GM12891 (cell line): Measurements from ENCODE around the gene CBX6.
"Not testable (repeated sequence)": the region's sequence is repeated elsewhere in the genome, so short reads cannot be mapped to it uniquely, and the experiment has no call there.

Experiments
- DNase-seq: peaks from one replicate; pipeline ENCODE4 v3.0.0; 2011; ENCODE audit warnings: low spot score; ENCODE audit not compliant: insufficient read length
- FAIRE-seq: peaks from 2 replicates; lab custom pipeline; 2011; peaks lifted over from hg19 to GRCh38; lab: Jason Lieb, UNC
- PAX5 ChIP-seq: IDR thresholded peaks from 2 replicates; pipeline ENCODE4 v1.6.1; 2011; ENCODE audit warnings: low read length, moderate library complexity, mild to moderate bottlenecking; ENCODE audit not compliant: insufficient read depth, severe bottlenecking
- POLR2A ChIP-seq: IDR thresholded peaks from 2 replicates; pipeline ENCODE4 v1.6.1; 2011; ENCODE audit warnings: low read depth, low read length, control low read depth
- POLR2AphosphoS5 ChIP-seq: IDR thresholded peaks from 2 replicates; pipeline ENCODE4 v1.6.1; 2011; ENCODE audit warnings: low read depth, low read length, control low read depth
- POU2F2 ChIP-seq: IDR thresholded peaks from 2 replicates; pipeline ENCODE4 v1.6.1; 2011; ENCODE audit warnings: low read depth, mild to moderate bottlenecking, control low read depth, low read length, moderate library complexity
- SPI1 ChIP-seq: IDR thresholded peaks from 2 replicates; pipeline ENCODE4 v1.6.1; 2011; ENCODE audit warnings: low read depth, low read length, control low read depth
- TAF1 ChIP-seq: IDR thresholded peaks from 2 replicates; pipeline ENCODE4 v1.6.1; 2011; ENCODE audit warnings: low read depth, low read length, control low read depth

CBX6 gene

GRCh38 chr22:38861927-38862326, 10.1 kb downstream of the CBX6 start:
- TF ChIP-seq POLR2AphosphoS5, result no peak
- no peak for TF ChIP-seq POU2F2
- no peak for TF ChIP-seq TAF1
- no peak for TF ChIP-seq SPI1
- DNase-seq, result no peak
- FAIRE-seq, result no peak

DNA sequence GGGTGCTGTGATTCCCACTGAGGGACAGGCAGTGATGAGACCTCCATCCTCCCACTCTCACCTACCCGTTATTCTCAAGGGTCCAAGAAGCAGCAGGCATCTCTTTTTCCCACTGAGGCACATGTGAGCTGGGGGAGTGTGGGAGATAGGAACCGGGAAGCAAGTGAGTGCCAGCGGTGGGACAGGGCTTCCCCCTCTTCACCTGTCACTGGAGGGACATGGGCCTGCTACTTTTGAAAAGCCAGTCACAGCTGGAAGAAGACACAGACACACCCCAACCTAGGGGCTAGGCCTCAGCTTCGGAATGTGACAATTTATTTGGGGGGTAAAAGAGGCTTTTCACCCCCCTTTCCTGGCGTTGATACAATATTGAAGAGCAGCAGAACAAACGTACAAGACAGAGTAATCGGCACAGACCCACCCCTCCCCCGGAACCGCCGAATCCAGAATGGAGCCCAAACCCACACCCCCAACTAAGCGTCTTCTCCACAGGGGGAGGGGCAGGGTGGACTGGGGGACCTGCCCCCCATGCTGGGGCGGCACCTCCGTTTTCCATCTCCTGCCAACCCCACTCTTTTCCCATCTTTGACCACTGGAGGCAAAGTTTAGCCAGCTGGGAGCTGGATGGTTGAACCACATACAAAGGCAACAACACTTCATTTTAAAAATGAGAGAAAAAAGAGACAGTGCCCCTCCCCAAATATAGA, 10.7 kb downstream of the CBX6 start:
- TF ChIP-seq POU2F2 (peak; percentile 5; the same call in 1 of the 2 replicates), SPI1 (no peak), POLR2AphosphoS5 (no peak; the same call in 1 of the 2 replicates)
- DNase-seq, result no peak
- FAIRE-seq, result no peak

GRCh38 chr22:38860283-38861169, 11.5 kb downstream of the CBX6 start:
- DNase-seq (no peak), FAIRE-seq (no peak)
- TF ChIP-seq POU2F2 (peak; percentile 29), PAX5 (no peak), TAF1 (no peak), SPI1 (no peak), POLR2AphosphoS5 (peak; percentile 67; the same call in 1 of the 2 replicates), POLR2A (peak; percentile 71; the same call in 1 of the 2 replicates)

DNA sequence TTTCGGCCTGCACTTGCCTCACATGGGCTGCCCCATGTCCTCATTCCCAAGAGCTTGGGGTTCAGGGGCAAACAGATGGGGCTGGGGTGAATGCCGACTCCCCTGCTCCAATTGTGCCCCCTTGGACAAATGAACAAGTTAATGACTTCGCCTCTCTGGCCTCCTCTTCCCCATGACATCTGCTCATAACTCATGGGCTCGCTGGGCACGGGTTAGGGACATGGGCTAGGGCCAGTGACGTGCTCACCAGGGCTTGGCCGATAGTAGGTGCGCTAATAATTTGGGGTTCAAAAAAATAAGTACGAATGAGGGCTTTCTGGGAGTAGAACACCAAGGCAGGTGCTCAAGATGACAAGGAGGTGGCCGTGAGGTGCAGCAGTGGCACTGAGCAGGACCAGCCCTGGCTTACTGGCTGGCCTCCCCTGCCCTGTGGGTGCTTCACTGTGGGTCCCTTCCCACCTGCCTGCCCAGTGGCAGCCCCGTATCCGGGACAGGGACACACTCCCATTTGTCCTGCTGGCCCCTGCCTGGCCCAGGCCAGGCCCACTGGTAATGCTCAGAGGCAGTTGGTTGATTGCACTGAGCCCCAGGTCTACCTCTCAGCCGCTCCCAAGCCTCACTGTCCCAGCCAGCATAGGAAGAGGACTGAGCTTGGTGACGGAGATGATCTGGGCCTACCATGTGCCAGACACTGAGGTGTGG, 12.3 kb downstream of the CBX6 start:
- DNase-seq (no peak), FAIRE-seq (no peak)
- TF ChIP-seq POLR2AphosphoS5 (0 out of 2 replicates have a peak, but pooled peaks have one; percentile 7), PAX5 (no peak)

- DNase-seq (no peak), FAIRE-seq (no peak)
- TF ChIP-seq POLR2A, result no peak
- TF ChIP-seq SPI1, result no peak
- TF ChIP-seq POU2F2, result no peak
Measured at GRCh38 chr22:38858492-38858891, 13.5 kb downstream of the CBX6 start.

DNA sequence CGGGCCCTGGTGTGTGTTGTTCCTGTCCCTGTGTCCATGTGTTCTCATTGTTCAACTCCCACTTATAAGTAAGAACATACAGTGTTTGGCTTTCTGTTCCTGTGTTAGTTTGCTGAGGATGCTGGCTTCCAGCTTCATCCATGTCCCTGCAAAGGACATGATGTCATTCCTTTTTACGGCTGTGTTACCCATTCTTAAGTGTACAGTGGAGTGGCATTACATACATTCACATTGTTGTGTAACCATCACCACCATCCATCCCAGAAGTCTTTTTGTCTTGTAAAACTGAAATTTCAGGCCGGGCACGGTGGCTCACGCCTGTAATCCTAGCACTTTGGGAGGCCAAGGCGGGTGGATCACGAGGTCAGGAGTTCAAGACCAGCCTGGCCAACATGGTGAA, 17.5 kb downstream of the CBX6 start:
- DNase-seq, result not testable (repeated sequence)

GRCh38 chr22:38853883-38854282, 18.1 kb downstream of the CBX6 start:
- FAIRE-seq, DNase-seq: not testable (repeated sequence)

More for the DNA sequence above, 17.5 kb downstream of the CBX6 start:
- not testable (repeated sequence) for FAIRE-seq

GRCh38 chr22:38853196-38853651, 18.8 kb downstream of the CBX6 start:
- FAIRE-seq (no peak), DNase-seq (no peak)
- TF ChIP-seq TAF1 (no peak), POLR2AphosphoS5 (no peak), SPI1 (no peak), PAX5 (no peak), POU2F2 (no peak), POLR2A (no peak)

DNA sequence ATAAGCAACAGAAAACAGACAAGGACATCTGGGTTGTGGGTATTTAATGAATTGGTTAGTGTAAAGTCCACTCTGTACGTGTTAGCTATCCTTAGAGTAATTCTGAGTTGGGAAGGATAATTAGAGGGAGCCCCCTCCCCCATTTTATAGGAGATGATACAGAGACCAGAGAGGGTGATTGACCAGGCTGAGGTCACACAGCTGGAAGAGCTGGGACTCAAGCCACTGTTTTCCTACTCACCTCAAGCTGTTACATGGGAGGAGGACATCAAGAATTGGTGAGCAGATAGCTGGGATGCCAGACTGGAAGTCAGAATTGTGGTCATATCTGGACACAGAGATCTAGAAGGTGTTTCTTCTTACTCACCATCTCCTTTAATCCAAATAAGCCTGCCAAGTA, 19.5 kb downstream of the CBX6 start:
- FAIRE-seq (no peak), DNase-seq (no peak)
- TF ChIP-seq PAX5, result no peak
- no peak for TF ChIP-seq POLR2A
- no peak for TF ChIP-seq SPI1
- TF ChIP-seq POLR2AphosphoS5, result no peak
- TF ChIP-seq POU2F2, result no peak
- no peak for TF ChIP-seq TAF1
